HepG2 (cell line): Measurements from ENCODE around the gene XPO1. TPM values are rescaled to one million over a fixed set of nuclear protein-coding genes. Genes with fewer than 3 reads are reported as not detected.

ENCODE experiments used
- GPN1 ChIP-seq: sonication (generic); formaldehyde crosslinking; IDR thresholded peaks from 2 replicates; pipeline ENCODE4 v1.5.1; 2020; ENCODE audit warnings: missing genetic modification reagents, borderline replicate concordance
- HNRNPLL ChIP-seq: fragments of 200-400 bp; formaldehyde crosslinking; IDR thresholded peaks from 2 replicates; pipeline ENCODE4 v1.6.1; 2017; ENCODE audit warnings: mild to moderate bottlenecking, low read depth, low read length; ENCODE audit not compliant: poor library complexity, severe bottlenecking
- KAT7 ChIP-seq: IDR thresholded peaks from 2 replicates; pipeline ENCODE4 v1.6.1; 2018; ENCODE audit warnings: borderline replicate concordance, missing compliant biosample characterization
- RARG ChIP-seq: sonication (generic); formaldehyde crosslinking; IDR thresholded peaks from 2 replicates; pipeline ENCODE4 v1.4.0; 2020; ENCODE audit warnings: low read depth, mild to moderate bottlenecking, missing genetic modification reagents
- ZBTB42 ChIP-seq: sonication (generic); formaldehyde crosslinking; IDR thresholded peaks from 2 replicates; pipeline ENCODE4 v1.5.0; 2020; ENCODE audit warnings: mild to moderate bottlenecking, missing genetic modification reagents
- ZNF274 ChIP-seq: sonication (generic); formaldehyde crosslinking; IDR thresholded peaks from 2 replicates; pipeline ENCODE4 v1.5.1; 2020; ENCODE audit warnings: mild to moderate bottlenecking, missing genetic modification reagents
- ZNF33B ChIP-seq: sonication (generic); formaldehyde crosslinking; IDR thresholded peaks from 2 replicates; pipeline ENCODE4 v1.5.1; 2020; ENCODE audit warnings: mild to moderate bottlenecking, missing genetic modification reagents
- ZNF607 ChIP-seq: sonication (generic); formaldehyde crosslinking; IDR thresholded peaks from 2 replicates; pipeline ENCODE4 v1.5.1; 2020; ENCODE audit warnings: missing genetic modification reagents, mild to moderate bottlenecking, borderline replicate concordance
- ZNF83 ChIP-seq: sonication (generic); formaldehyde crosslinking; IDR thresholded peaks from 2 replicates; pipeline ENCODE4 v1.4.0; 2020; ENCODE audit warnings: missing genetic modification reagents, mild to moderate bottlenecking, borderline replicate concordance
- polyA plus RNA-seq, 8 experiments: library from polyadenylated mRNA; depleted of rRNA in 3 of 8; stranded (reverse) in 7 of 8; unstranded in 1 of 8; fragments of >200 nt; fragmentation: Illumina TruSeq in 4 of 8; extraction: Trizol in 4 of 8; gene quantifications; 2 replicates each; pipeline versions ENCODE4 v1.2.1 to v1.2.3, GENCODE V29; 2011 to 2016; ENCODE audit warnings: low read depth in 4 of 8, missing spikeins in 1 of 8, mixed read lengths in 1 of 8; ENCODE audit not compliant: insufficient read depth in 1 of 8
- total RNA-seq, 5 experiments: library from RNA; depleted of rRNA; stranded (reverse); fragments of >200 nt; fragmentation: Illumina TruSeq; extraction: Trizol; gene quantifications; 2 replicates each; pipeline ENCODE4 v1.2.3, GENCODE V29; 2016; ENCODE audit warnings: low read depth in 1 of 5
- TF ChIP-seq, protein P1 (sequence below): sonication (generic); formaldehyde crosslinking; IDR thresholded peaks from 2 replicates; pipeline ENCODE4 v1.4.0; 2020; ENCODE audit warnings: mild to moderate bottlenecking, missing genetic modification reagents
- TF ChIP-seq, protein P2 (sequence below): sonication (generic); formaldehyde crosslinking; IDR thresholded peaks from 2 replicates; pipeline ENCODE4 v1.4.0; 2020; ENCODE audit warnings: mild to moderate bottlenecking, missing genetic modification reagents, borderline replicate concordance
- TF ChIP-seq, protein P3 (sequence below): IDR thresholded peaks from 2 replicates; pipeline ENCODE4 v1.6.1; 2018; ENCODE audit warnings: missing genetic modification reagents, mild to moderate bottlenecking, missing compliant biosample characterization

XPO1 gene
- total and polyA plus RNA-seq, 2 of the 13 experiments (the other 11 are each of a cell fraction or from before 2014, with no cell fraction given), result 67.4 to 212 TPM

DNA sequence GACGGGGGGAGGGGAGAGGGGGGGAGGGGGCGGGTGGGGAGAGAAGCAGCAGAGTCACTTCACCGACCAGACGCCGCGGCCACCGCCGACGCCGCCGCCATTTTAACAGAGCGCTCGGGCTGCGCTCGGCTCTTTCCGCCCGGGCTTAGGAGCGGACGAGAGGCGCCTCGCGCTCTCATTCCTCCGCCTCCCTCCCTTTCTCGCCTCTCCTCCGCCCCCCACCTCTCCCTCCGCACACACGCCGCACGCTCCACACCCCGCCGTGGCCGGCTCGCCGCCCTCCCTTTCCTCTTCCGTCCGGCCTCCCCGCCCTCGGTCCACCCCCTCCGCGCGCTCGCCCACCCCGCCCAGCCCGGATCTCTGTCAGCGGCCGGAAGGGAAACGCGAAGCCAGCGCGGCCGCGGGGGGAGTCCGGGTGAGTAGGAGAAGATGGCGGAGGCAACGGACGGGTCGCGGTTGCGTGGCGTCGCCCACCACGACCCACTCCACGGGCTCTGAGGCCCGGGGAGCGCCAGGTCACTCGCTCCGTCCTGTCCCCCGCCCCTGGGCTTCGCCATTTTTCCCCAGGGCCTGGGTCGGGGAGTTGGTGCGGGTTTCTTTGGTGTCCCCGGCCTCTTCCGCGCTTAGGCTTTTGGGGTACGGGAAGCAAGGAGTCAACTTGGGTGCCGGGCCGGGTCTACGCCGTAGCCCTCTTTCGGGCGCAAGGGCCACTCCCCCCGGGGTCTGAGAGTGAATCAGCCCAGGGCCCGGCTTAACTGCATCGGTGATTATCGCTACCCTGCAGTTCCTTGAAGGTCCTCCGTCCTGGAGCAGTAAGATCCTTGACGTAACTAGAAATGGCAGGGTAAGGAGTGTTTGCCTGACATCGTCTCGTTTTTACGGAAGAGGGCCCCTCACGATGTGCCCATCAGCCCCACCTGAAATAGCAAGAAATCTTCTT lies 66.9 kb downstream of the XPO1 start, which contains the start of gene USP34 (continued):
- TF ChIP-seq, protein P1, sequence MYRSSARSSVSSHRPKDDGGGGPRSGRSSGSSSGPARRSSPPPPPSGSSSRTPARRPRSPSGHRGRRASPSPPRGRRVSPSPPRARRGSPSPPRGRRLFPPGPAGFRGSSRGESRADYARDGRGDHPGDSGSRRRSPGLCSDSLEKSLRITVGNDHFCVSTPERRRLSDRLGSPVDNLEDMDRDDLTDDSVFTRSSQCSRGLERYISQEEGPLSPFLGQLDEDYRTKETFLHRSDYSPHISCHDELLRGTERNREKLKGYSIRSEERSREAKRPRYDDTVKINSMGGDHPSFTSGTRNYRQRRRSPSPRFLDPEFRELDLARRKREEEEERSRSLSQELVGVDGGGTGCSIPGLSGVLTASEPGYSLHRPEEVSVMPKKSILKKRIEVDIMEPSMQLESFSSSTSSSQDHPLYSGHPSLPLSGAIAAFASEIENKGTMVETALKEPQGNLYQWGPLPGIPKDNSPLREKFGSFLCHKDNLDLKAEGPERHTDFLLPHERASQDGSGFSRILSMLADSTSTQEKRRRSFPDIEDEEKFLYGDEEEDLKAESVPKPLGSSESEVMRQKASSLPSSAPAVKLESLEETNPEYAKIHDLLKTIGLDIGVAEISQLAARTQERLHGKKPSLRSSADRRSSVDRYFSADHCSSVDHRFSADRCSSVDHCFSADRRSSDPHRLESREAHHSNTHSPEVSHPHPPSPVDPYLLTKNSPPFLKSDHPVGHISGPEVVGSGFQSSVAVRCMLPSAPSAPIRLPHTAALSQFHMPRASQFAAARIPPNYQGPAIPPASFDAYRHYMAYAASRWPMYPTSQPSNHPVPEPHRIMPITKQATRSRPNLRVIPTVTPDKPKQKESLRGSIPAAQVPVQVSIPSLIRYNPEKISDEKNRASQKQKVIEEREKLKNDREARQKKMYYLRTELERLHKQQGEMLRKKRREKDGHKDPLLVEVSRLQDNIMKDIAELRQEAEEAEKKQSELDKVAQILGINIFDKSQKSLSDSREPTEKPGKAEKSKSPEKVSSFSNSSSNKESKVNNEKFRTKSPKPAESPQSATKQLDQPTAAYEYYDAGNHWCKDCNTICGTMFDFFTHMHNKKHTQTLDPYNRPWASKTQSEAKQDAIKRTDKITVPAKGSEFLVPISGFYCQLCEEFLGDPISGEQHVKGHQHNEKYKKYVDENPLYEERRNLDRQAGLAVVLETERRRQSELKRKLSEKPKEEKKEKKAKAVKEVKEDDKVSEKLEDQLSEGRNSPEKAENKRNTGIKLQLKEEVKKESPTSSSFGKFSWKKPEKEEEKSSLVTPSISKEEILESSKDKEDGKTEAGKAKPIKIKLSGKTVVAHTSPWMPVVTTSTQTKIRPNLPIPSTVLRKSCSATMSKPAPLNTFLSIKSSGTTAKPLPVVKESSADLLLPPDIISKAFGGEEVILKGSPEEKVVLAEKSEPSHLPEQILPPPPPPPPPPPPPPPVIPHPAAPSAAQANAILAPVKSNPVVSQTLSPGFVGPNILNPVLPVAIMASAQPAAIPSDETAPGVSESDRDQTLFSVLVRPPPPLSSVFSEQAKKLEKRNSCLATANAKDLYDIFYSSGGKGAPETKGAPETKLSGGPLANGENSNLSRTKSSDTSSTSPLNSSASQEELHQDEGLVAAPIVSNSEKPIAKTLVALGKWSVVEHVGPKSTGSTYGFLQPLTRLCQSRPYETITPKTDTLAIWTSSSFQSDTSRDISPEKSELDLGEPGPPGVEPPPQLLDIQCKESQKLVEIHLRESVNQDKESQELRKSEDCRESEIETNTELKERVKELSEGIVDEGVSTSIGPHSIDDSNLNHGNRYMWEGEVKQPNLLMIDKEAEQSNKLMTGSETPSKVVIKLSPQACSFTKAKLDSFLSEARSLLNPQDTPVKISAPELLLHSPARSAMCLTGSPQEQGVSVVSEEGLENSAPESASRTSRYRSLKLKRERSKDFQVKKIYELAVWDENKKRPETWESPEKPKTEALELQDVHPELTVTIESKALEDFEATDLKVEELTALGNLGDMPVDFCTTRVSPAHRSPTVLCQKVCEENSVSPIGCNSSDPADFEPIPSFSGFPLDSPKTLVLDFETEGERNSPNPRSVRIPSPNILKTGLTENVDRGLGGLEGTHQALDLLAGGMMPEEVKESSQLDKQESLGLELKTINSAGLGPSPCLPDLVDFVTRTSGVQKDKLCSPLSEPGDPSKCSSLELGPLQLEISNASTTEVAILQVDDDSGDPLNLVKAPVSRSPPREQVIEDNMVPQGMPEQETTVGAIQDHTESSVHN (CRISPR knock-in tag), result 0 out of 2 replicates have a peak, but pooled peaks have one; percentile 18
- TF ChIP-seq, protein P2, sequence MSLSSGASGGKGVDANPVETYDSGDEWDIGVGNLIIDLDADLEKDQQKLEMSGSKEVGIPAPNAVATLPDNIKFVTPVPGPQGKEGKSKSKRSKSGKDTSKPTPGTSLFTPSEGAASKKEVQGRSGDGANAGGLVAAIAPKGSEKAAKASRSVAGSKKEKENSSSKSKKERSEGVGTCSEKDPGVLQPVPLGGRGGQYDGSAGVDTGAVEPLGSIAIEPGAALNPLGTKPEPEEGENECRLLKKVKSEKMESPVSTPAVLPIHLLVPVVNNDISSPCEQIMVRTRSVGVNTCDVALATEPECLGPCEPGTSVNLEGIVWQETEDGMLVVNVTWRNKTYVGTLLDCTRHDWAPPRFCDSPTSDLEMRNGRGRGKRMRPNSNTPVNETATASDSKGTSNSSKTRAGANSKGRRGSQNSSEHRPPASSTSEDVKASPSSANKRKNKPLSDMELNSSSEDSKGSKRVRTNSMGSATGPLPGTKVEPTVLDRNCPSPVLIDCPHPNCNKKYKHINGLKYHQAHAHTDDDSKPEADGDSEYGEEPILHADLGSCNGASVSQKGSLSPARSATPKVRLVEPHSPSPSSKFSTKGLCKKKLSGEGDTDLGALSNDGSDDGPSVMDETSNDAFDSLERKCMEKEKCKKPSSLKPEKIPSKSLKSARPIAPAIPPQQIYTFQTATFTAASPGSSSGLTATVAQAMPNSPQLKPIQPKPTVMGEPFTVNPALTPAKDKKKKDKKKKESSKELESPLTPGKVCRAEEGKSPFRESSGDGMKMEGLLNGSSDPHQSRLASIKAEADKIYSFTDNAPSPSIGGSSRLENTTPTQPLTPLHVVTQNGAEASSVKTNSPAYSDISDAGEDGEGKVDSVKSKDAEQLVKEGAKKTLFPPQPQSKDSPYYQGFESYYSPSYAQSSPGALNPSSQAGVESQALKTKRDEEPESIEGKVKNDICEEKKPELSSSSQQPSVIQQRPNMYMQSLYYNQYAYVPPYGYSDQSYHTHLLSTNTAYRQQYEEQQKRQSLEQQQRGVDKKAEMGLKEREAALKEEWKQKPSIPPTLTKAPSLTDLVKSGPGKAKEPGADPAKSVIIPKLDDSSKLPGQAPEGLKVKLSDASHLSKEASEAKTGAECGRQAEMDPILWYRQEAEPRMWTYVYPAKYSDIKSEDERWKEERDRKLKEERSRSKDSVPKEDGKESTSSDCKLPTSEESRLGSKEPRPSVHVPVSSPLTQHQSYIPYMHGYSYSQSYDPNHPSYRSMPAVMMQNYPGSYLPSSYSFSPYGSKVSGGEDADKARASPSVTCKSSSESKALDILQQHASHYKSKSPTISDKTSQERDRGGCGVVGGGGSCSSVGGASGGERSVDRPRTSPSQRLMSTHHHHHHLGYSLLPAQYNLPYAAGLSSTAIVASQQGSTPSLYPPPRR (CRISPR knock-in tag), result peak; percentile 25; the same call in 1 of the 2 replicates
- TF ChIP-seq ZNF83 (CRISPR knock-in tag) (0 out of 2 replicates have a peak, but pooled peaks have one; percentile 69), RARG (CRISPR knock-in tag) (no peak; the same call in 1 of the 2 replicates), ZNF607 (CRISPR knock-in tag) (no peak), KAT7 (peak; percentile 93), ZNF33B (0 out of 2 replicates have a peak, but pooled peaks have one; percentile 37), ZNF274 (CRISPR knock-in tag) (peak; percentile 68; the same call in 1 of the 2 replicates), ZBTB42 (CRISPR knock-in tag) (peak; percentile 92), GPN1 (CRISPR knock-in tag) (no peak), HNRNPLL (peak; percentile 82)
- TF ChIP-seq, protein P3, sequence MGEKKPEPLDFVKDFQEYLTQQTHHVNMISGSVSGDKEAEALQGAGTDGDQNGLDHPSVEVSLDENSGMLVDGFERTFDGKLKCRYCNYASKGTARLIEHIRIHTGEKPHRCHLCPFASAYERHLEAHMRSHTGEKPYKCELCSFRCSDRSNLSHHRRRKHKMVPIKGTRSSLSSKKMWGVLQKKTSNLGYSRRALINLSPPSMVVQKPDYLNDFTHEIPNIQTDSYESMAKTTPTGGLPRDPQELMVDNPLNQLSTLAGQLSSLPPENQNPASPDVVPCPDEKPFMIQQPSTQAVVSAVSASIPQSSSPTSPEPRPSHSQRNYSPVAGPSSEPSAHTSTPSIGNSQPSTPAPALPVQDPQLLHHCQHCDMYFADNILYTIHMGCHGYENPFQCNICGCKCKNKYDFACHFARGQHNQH, result peak; percentile 72
